IPS-18c (cell line): ENCODE results near the gene IGHMBP2.
"Not testable (repeated sequence)": the region's sequence is repeated elsewhere in the genome, so short reads cannot be mapped to it uniquely, and the experiment has no call there.

ENCODE experiments used
- H3K4me3 ChIP-seq: 2 replicates; pipeline ENCODE4 v1.7.0; 2013; ENCODE audit warnings: low read depth, mild to moderate bottlenecking, low read length, moderate library complexity; ENCODE audit not compliant: insufficient read depth
- H3K9me3 ChIP-seq: one replicate; pipeline ENCODE4 v1.6.1; 2013; ENCODE audit warnings: mild to moderate bottlenecking, low read length, moderate library complexity; ENCODE audit not compliant: control insufficient read depth, insufficient read depth

IGHMBP2 gene

DNA sequence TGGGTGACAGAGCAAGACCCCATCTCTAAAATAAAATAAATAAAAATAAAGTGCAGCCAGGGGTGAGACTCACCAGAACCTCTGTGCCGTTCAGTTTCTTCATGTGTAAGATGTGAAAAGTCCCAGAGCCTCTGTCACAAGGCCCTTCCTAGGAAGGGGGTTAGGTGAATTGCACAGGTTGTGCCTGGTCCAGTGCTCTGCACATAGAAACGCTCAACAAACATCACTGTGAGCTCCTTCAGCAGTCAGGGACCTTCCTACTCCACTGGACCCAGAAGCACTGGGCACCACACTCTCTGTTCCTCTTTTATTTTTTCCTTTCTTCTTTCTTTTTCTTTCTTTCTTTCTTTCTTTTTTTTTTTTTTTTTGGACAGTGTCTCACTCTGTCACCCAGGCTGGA is 22.4 kb upstream of the IGHMBP2 start:
- Histone ChIP-seq H3K4me3 (no peak overlapping the region), H3K9me3 (no peaks in the 10 kb centered on the region)

DNA sequence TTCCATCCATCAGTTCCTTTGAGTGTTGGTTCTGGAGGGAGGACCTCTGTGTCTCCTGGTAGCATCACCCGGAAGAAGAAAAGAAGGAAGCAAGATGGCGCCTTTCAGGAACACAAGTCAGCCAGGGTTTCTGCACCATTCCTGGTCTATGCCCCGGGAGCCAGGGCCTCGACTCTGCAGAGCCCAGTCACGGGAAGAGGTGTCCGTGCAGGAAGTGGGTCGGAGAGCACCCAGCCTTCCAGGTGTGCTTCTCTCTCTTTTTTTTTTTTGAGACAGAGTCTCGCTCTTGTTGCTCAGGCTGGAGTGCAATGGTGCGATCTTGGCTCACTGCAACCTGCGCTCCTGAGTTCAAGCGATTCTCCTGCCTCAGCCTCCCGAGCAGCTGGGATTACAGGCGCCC is 21.3 kb upstream of the IGHMBP2 start:
- no peaks in the 10 kb centered on the region for H3K9me3 ChIP-seq
- H3K4me3 ChIP-seq = no peak overlapping the region

DNA sequence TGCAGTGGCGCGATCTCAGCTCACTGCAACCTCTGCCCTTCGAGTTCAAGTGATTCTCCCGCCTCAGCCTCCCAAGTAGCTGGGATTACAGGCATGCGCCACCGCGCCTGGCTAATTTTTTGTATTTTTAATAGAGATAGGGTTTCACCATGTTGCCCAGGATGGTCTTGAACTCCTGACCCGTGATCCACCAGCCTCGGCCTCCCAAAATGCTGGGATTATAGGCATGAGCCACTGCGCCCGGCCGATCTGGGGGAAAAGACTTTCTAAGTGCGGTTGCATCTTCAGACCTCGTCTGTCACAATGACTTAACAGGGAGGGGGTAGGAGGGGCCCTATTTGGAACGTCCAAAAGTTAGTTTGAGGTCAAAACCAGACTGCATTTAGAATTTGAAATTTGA is 18.9 kb upstream of the IGHMBP2 start:
- H3K9me3 ChIP-seq, H3K4me3 ChIP-seq: not testable (repeated sequence)

DNA sequence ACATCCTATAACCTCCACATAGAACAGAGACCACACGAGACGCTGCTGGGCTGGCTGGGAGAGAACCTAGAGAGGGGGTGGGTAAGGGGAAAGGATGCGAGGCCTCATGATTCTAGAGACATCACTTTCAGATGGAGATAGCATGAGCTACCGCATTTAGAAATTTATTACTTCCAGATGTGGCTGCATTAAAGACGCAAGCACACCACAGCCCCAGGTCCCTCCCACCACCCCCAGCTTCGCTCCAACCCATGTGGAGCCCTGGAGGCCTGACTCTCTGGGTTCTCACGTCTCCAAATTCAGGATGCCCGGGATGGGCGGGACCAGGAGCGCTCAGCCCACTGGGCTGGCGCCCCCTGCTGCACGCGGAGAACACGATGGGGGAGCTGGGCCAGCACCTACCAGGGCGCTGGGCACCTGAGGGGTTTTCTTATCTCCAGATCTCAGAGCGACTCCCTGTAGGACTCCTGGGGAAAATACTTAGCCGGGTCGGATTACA is 13.7 kb upstream of the IGHMBP2 start:
- no peak overlapping the region for H3K4me3 ChIP-seq
- H3K9me3 ChIP-seq = no peaks in the 10 kb centered on the region

DNA sequence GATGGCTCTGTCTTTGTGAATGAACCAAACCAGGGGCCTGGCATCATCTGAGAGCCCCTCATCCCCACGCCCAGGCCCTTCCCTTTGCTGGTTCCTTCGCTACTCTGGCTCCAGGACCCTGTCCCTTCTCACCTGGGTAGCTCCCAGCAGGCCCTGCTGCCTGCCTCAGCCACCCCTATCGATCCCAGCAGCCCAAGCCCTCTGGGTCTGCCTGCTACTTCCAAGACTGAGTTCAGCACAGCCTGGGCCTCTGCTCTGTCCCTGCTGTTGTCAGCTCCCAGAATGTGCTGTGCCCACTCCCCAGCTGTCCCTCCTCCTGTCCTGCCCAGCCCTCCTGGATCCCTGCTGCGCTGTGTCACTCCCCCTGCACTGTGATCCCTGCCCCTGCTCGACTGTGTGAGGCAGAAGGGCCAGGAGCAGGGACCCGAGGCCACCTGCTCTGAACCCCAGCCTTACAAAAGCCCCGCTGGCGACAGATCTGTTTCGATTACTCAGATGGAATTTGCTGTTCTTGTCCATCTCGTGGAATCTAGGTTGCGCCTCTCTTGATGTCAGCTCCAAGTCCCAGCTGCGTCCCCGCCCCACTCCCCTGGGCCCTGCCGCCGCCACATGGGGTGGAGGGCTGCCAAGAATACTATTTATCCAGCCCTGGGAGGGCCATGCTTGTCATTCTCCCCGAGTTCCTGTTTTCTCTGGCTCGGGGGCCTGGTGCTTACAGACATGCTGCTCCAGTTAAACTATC is 13.0 kb upstream of the IGHMBP2 start:
- Histone ChIP-seq H3K9me3 (no peaks in the 10 kb centered on the region), H3K4me3 (no peak overlapping the region)

DNA sequence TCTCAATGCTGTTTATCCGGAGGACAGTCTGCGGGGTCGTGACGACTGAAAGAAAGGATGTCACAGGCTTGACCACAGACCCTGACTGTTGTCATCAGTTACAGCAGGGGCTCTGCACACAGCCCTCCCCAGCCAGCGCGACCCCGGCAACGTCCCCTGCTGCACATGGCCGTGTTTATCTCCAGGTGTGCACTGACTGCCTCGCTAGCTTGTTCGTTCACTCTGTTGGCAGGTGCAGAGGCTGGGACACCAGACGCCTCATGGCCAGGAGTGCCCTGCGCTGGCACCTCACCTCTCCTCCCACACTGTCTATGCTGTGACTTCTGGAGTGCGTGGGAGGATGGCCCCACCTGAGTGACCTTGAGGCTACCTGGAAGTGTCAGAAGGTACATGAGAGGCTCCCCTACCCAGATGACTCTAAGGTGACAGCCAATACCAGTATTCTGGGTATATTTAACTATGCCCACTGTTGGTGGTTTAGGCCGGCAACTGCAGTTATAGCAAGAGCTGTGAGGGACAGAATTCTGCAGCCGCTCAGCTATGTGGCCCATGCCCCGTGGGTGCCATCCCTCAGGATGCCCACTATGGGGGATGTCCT is 12.2 kb upstream of the IGHMBP2 start:
- H3K9me3 ChIP-seq = no peaks in the 10 kb centered on the region
- H3K4me3 ChIP-seq = no peak overlapping the region

DNA sequence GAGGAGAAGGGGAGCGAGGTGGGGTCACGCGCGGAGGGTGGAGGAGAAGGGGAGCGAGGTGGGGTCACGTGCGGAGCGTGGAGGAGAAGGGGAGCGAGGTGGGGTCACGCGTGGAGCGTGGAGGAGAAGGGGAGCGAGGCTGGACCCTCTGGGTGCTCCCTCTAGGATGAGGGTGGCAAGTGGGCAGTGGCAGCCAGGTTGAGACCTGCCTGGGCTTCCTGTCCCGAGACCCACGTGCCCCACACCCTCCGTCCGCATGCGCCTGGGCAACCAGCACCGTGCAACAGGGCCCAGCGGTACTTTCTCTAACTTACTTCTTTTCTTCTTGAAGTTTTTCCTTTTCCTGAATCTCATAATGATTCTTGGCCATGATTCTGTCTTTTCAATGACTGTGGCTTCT is 11.1 kb upstream of the IGHMBP2 start:
- no peak overlapping the region for H3K4me3 ChIP-seq

DNA sequence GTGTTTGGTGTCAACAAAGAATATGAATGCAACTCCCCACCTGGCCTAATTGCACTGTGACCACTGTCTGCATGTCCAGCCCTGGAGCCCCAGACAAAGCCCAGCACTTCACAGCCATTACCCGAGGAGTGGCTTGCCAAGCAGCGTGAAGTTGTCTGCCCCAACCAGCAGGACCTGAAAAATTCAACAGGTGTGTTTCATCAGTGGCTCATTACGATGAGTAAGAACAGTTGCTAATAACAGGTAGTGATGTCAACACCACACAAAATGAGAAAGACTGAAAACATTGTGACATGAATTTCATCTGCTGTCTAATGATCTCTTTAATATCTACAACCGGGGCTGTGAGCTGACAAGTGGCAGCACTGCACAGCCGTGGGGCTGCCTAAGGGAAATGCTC is 10.4 kb upstream of the IGHMBP2 start:
- Histone ChIP-seq H3K4me3 (no peak overlapping the region), H3K9me3 (no peaks in the 10 kb centered on the region)

More for the DNA sequence above, 11.1 kb upstream of the IGHMBP2 start:
- no peaks in the 10 kb centered on the region for H3K9me3 ChIP-seq

DNA sequence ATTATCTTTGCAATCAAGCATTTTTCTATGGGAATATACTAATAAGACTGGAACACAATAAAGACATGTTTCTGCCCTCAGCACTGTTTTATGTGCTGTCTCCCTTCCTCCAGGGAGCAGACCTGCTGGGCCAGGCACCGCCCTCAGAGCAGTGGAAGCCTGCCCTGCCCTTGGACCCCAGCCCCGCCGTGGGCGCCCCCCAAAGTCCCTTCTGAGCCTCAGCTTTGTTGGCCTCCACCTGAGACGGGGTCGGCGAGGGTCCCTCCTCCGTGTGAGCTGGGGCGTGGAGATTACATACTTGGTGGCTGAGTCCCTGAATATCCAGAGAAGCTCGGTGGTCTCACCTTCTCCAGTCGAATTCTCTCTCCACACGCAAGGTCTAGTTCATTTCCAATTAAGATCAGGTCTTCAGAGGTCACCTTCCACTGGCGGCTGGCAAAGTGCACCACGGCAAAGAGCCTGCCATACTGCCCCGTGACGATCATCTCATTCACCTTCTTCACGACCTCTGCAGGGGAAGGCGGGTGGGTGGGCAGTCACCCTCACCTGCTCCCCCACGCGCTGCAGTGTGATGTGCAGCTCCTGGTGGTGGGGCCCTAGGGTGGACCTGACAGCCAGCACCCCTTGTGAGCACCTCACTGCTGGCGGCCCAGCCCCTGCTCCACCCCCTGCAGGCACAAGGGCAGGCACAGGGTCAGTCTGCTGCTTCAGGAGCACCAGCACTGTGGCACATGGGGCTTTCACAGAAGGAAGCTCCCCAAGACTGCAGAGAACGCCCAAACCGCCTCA is 7.3 kb upstream of the IGHMBP2 start:
- H3K4me3 ChIP-seq = no peak overlapping the region
- peaks cover 3% of the 10 kb centered on the region for H3K9me3 ChIP-seq

DNA sequence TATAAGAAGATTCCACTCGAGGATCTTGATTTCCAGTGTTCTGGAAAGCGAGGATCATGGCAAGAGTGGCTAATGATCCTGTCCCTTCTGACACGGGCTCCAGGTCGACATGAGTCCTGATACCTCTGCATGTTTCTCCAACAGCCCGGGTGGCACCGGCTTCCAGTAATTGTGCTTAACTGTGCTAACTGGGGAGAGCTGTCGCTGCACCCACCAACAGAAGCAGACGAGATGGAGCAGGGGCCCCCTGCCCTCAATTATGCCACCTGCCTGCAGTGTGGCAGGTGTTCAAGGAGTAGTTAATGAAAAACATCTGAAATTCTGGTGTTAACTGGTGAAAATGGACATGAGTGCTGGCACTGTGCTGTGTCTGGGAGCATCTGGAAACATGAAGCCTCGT is 6.2 kb upstream of the IGHMBP2 start:
- peaks cover 3% of the 10 kb centered on the region for H3K9me3 ChIP-seq
- no peak overlapping the region for H3K4me3 ChIP-seq

DNA sequence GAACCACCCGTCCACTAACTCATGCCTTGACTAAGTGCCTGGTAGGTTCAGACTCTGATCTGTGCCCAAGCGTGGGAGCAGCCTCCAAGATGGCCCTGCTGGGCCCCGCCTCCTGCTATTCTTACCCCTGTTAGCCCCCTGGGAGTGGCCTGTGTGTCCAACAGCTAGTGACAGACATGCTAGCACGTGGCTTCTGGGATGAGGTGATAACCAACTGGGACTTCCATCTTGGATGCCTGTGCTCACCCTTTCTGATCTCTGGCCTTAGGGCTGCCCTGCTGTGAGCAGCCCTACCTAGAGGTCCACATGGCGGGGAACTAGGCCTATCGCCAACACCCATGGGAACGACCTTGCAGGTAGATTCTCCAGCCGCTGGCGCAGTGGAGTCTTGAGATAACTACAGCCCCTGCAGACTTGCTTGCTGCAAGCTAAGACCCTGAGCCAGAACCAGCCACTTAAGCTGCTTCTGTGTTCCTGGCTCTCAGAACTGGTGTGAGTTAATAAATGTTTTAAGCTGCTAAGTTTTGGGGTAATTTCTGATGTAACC is 2.8 kb upstream of the IGHMBP2 start:
- no peak overlapping the region for H3K4me3 ChIP-seq
- H3K9me3 ChIP-seq = peaks cover 3% of the 10 kb centered on the region

DNA sequence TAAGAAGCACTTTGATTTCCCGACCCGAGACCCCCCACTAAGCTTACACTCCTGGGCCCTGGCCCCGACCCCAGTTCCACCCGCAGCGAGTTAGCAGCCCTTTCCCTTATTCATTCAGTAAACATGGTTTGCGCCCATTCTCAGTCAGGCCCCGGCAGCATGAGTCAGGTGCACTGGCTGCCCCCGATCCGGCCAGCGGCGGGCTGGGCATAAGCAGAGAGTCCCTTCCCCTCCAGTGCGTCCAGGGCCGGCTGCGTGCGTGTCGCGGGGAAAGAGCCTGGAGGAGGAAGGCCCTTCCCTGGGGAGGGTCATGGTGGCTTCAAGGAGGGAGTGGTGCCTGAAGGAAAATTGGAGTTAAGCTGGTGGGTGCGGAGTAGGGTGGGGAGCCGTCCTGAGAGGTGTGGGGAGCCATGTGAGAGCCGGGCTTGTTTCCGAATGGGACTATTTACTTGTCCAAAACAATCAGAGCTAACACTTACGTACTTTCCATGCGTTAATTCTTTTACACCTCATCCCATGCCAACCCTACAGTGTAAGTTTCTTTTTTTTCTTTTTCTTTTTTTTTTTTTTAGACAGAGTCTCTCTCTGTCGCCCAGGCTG is 657 bp downstream of the IGHMBP2 start:
- Histone ChIP-seq H3K9me3 (peaks cover 3% of the 10 kb centered on the region), H3K4me3 (peak overlapping the region; percentile 88)

DNA sequence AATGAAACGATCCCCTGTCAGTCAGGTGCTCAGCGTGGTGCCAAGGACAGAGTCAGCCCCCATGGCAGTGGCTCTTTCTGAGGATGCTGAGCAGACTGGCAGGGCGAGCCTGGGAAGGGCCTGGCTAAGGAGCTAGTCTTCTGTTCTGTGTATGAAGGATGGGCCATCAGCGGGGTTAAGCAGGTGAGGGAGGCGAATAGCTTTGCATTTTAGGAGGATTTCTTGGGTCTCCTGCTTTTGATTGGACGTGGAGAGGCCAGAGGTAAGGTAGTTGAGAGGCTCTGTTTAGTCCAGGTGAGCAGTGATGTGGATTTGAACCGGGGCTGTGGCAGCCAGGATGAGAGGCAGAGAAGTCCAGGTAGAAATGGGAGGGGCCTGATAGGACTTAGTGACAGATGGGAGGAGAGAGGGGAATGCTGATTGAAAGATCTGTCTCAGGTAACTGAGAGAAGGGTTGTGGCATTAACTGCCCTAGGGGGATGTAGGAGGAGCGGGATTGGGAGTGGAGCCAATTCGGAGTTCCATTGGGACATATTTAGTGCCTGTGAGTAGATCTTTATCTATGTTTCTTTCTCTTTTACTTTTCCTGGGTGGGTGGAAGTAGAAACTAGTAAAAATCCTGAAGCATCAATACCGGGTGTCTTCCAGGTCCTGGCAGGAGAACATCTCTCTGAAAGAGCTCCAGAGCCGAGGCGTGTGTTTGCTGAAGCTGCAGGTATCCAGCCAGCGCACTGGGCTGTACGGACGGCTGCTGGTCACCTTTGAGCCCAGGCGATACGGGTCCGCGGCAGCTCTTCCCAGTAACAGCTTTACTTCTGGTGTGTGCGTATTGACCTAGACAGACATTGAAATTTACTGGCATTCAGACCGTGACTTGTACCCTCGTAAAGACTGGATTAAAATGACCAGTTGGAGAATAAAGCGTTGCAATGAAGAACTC is 2.0 kb downstream of the IGHMBP2 start:
- no peak overlapping the region for H3K4me3 ChIP-seq

DNA sequence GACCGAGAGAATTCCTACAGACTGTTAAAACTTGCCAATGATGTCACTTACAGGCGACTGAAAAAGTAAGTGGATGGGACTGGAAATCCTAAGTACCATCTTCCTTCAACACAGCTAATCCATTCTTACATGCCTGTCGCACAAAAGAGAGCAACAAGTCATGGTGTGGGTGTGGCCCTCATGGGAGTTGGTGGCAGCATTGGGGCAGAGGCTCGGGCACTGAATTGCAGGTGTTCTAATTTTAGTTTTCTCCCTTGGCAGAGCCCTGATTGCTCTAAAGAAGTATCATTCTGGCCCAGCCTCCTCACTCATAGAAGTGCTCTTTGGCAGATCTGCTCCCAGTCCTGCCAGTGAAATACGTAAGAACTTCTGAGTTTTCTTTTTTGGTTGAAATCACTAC is 4.6 kb downstream of the IGHMBP2 start:
- H3K9me3 ChIP-seq = no peaks in the 10 kb centered on the region

More for the DNA sequence above, 2.0 kb downstream of the IGHMBP2 start:
- no peaks in the 10 kb centered on the region for H3K9me3 ChIP-seq

DNA sequence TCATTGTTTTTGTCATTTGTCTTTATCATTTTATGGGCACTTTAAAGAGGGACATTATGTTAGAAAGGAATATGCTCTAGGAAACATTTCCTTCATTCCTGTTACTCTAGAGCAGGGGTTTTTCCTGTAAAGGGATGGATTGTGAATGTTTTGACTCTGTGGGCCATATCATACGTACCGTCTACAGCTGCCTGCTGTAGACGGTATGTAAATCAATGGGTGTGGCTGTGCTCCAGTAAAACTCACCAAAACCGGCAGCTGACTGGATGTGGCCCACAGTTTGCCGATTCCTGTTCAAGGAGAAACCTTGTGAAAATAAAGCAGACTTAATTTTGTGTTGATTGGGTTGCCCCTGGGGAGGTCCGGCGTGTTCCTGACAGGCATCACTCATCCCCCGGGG is 7.3 kb downstream of the IGHMBP2 start:
- H3K4me3 ChIP-seq = no peak overlapping the region
- H3K9me3 ChIP-seq = no peaks in the 10 kb centered on the region

More for the DNA sequence above, 4.6 kb downstream of the IGHMBP2 start:
- H3K4me3 ChIP-seq = no peak overlapping the region

DNA sequence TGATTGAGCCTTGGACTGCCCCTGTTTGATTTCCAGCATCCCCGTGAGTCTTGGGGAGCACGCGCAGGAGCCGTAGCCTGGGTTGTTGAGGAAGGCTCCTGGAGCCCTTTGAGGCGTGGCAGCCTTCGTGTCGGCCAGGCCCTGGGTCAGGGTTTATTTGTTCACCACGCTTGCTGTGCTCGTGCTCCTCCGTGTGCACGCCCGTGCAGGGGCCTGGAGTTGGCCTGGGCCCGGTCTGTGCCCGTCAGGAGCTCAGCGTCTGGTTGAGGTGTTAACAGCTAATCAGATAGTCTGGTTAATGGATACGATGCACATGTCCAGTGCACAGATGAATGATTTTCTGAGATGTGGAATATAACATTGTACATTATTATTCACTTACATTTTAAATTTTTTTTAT is 8.0 kb downstream of the IGHMBP2 start:
- Histone ChIP-seq H3K9me3 (no peaks in the 10 kb centered on the region), H3K4me3 (no peak overlapping the region)
